ENCODE results near the gene EMILIN1.

DNA sequence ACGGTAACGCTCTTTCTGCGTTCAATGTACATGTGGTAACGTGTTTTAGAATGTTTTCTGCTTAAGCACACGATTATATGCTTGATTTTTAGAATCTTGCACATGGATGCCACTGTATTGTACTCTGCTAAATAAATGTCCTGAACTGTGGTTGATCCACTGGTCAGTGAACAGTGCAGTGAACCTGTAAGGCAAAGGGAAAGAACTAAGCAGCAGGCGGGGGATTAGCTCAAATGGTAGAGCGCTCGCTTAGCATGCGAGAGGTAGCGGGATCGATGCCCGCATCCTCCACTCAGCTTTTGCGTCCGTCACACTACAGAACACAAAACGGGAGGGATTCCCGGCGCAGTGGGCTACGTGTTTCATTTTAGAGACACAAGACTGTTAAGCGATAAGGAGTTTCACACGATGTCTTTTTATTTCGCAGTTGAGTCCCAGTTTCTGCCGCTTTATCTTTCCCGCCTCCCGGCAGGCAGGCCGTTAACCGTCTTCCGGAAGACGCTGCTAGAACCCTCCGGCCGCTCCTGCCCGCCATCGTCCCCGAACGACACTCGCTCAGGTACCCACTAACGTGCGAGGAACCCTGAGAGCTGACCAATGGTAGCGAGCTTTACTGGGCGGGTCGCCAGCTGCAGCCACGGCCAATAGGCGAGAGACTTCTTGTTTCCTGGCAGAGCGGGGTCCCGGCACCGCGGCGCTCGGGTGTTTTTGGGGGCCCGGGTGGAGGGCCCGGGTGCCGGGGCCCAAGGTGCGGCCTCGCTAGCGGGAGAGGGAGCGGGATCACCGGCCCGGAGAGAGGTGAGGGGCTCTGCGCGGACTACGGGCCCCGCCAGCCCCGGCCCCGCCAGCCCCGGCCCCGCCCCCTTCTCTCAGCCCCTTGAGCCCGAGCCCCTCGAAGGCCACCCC, 27.2 kb upstream of the EMILIN1 start, which contains the start of gene AGBL5:
- TF ChIP-seq EP300 (IDR thresholded peaks at IDR 0.05; ENCODE audit: borderline replicate concordance in 1 of 2, low read depth in 1 of 2, low read length in 1 of 2) (0 out of 4 replicates have a peak, but pooled peaks of 1 of the 2 experiments have one; percentile 14), ELF1 (IDR thresholded peaks at IDR 0.05) (peak; percentile 63; the same call in 1 of the 2 replicates), EZH2phosphoT487 (IDR thresholded peaks at IDR 0.05; ENCODE audit: borderline replicate concordance, low read depth) (no peak), TAF1 (IDR thresholded peaks at IDR 0.05; ENCODE audit: borderline replicate concordance, low read depth, low read length) (no peak), FOXM1 (IDR thresholded peaks at IDR 0.05; ENCODE audit: low read depth) (no peak; the same call in 1 of the 2 replicates), POLR2AphosphoS5 (IDR thresholded peaks at IDR 0.05; ENCODE audit: low read depth, low read length) (peak; percentile 57)
- TF ChIP-seq, protein P1, sequence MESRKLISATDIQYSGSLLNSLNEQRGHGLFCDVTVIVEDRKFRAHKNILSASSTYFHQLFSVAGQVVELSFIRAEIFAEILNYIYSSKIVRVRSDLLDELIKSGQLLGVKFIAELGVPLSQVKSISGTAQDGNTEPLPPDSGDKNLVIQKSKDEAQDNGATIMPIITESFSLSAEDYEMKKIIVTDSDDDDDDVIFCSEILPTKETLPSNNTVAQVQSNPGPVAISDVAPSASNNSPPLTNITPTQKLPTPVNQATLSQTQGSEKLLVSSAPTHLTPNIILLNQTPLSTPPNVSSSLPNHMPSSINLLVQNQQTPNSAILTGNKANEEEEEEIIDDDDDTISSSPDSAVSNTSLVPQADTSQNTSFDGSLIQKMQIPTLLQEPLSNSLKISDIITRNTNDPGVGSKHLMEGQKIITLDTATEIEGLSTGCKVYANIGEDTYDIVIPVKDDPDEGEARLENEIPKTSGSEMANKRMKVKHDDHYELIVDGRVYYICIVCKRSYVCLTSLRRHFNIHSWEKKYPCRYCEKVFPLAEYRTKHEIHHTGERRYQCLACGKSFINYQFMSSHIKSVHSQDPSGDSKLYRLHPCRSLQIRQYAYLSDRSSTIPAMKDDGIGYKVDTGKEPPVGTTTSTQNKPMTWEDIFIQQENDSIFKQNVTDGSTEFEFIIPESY (IDR thresholded peaks at IDR 0.05; ENCODE audit: borderline replicate concordance, low read depth) = peak; percentile 54
- TF ChIP-seq, protein P2, sequence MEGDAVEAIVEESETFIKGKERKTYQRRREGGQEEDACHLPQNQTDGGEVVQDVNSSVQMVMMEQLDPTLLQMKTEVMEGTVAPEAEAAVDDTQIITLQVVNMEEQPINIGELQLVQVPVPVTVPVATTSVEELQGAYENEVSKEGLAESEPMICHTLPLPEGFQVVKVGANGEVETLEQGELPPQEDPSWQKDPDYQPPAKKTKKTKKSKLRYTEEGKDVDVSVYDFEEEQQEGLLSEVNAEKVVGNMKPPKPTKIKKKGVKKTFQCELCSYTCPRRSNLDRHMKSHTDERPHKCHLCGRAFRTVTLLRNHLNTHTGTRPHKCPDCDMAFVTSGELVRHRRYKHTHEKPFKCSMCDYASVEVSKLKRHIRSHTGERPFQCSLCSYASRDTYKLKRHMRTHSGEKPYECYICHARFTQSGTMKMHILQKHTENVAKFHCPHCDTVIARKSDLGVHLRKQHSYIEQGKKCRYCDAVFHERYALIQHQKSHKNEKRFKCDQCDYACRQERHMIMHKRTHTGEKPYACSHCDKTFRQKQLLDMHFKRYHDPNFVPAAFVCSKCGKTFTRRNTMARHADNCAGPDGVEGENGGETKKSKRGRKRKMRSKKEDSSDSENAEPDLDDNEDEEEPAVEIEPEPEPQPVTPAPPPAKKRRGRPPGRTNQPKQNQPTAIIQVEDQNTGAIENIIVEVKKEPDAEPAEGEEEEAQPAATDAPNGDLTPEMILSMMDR (IDR thresholded peaks at IDR 0.05) = no peak

Measured in SK-N-SH (cell line).